Measurements from ENCODE around the gene TECPR1. TPM values are rescaled to one million over a fixed set of nuclear protein-coding genes. Genes with fewer than 3 reads are reported as not detected.

TECPR1 gene, protein sequence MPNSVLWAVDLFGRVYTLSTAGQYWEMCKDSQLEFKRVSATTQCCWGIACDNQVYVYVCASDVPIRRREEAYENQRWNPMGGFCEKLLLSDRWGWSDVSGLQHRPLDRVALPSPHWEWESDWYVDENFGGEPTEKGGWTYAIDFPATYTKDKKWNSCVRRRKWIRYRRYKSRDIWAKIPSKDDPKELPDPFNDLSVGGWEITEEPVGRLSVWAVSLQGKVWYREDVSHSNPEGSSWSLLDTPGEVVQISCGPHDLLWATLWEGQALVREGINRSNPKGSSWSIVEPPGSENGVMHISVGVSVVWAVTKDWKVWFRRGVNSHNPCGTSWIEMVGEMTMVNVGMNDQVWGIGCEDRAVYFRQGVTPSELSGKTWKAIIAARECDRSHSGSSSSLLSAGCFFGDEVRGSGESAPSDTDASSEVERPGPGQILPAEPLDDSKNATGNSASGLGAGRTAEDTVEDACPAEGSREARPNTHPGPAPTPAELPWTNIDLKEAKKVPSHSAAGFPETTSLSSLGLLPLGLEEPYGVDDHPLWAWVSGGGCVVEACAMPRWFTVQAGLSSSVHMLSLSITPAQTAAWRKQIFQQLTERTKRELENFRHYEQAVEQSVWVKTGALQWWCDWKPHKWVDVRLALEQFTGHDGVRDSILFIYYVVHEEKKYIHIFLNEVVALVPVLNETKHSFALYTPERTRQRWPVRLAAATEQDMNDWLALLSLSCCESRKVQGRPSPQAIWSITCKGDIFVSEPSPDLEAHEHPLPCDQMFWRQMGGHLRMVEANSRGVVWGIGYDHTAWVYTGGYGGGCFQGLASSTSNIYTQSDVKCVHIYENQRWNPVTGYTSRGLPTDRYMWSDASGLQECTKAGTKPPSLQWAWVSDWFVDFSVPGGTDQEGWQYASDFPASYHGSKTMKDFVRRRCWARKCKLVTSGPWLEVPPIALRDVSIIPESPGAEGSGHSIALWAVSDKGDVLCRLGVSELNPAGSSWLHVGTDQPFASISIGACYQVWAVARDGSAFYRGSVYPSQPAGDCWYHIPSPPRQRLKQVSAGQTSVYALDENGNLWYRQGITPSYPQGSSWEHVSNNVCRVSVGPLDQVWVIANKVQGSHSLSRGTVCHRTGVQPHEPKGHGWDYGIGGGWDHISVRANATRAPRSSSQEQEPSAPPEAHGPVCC
- 13.6 and 53.5 TPM in 2 replicates for total RNA-seq (2014; rRNA removed; shearing (Covaris generic))

DNA sequence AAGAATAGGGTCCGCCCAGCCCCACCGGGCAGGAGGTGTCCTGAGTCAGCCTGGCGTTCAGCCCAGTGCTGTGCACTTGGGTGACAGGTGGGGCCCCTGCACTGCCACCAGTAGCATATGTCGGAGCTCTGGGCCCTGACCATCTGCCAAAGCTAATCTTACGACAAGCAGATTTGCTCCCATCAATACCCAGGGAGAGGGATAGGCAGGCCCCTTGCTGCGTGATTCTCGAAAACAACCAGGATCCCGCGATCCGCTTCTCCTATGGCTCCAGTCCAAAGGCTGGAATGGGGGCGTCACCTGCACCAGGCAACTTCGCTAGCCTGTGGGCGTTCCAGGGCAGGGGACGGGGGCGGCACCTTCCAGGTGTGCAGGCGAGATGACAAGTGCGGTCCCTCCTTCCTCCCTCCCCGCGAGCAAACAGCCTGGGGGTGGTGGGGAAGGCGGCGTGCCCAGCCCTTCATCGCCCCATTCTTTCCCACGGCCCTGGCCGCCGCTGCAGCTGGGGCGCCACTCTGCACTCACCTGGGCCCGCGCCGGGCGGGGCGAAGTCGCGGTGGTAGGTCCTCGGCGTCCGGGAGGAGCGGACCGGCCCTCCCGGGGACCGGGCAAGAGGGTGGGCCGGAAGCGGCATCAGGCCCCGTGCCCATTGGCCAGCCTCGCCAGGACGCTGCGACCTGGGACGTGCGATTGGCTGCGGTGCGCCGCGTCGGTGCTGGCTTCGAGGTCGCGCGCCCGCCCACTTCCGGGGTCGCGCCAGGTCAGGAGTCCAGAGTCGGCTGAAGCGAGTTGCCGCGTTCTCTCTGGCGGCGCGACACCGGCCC, at the start of gene TECPR1:
TECPR1 (minus strand) TSS at position 632 of the 824 bp plus-strand sequence. CDS start 6,086 bp downstream, outside the sequence.
- DNase-seq (ENCODE audit: low spot score) = peak; percentile 92
- in situ Hi-C loops (cut with HindIII; ENCODE audit: low sequenced_read_pairs) = no loop called here

DNA sequence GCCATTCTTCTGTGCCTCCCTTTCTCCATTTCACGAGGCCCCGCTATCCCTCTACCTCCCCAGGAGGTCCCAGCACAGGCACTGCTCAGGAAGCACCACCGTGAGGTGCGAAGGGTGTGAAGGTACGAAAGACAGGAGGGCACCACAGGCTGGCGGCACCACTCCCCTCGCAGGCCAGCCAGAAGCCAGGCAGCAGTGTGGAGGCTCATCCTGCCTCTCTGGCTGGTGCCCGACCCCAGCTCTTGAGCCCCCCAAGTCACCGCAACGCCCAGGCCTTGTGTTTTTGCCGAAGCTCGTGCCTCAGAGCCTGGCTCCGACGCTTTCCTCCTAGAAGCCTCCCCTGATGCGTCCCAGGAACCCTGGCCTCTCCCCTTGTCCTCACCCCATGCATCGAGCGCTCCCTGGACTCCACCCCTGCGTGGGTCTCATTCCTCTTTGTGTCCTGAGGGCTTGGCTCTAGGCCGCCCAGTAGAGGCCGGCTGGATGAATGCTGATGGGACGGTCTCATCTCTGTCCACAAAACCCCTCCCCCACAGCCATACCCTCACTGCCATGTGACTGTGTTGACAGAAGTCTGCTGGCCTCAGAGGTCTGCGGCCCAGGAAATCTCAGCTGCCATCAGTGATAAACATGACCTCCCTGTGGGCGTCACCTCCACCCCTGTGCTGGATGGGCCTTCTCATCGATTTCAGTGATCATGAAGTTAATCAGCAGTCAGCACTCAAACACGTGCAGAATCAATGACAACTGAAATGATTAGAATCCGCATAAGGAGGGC, 48.8 kb upstream of the TECPR1 start:
- no peak for DNase-seq (ENCODE audit: low spot score)
- in situ Hi-C loops (cut with HindIII; ENCODE audit: low sequenced_read_pairs) = no loop called here

DNA sequence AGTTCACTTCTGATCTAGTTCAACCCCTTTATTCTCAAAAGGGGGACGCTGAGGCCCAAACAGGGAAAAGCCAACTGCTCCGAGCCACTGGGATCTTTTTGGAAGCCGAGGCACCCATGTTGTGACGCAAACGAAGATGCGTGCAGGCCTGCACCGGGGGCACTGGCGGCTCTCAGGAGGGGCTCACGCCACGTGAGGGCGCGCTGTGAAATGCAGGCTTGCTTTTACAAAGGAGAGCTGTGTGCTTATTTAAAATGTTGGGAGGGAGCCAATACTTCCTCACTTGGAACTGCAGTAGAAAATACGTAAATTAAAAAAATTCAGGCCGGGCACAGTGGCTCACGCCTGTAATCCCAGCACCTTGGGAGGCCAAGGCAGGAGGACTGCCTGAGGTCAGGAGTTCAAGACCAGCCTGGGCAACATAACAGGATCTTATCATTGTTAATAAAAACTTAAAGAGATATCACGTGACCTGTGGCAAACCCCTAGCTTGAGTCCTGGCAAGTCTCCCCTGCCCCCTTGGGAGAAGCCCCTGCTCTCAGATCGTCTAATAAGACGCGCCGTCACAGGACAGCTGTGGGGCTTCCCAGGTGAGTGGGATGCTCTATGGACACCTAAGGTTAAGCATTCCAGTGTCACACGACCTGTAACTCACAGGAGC, 45.7 kb upstream of the TECPR1 start:
- in situ Hi-C loops (cut with HindIII; ENCODE audit: low sequenced_read_pairs) = no loop called here
- no peak for DNase-seq (ENCODE audit: low spot score)

DNA sequence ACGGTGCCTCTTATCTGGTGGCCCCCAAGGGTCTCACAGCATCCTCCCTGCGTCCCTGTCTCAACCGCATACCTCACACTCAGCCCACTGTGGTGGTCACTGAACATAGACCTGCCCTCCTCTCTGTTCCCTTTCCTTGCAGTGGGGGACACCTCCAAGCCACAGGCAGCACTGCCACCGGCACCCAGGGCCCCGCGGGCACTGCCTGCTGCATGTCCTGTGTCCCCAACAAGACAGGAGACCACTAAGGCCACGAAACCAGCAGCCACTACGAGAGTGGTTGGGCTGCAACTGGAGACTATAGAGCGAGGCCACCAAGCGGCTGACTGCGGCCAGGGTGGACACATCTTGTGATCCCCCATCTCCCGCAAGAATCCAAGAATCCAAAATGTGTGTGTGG, 44.8 kb upstream of the TECPR1 start:
- in situ Hi-C loops (cut with HindIII; ENCODE audit: low sequenced_read_pairs) = no loop called here
- DNase-seq (ENCODE audit: low spot score) = no peak

DNA sequence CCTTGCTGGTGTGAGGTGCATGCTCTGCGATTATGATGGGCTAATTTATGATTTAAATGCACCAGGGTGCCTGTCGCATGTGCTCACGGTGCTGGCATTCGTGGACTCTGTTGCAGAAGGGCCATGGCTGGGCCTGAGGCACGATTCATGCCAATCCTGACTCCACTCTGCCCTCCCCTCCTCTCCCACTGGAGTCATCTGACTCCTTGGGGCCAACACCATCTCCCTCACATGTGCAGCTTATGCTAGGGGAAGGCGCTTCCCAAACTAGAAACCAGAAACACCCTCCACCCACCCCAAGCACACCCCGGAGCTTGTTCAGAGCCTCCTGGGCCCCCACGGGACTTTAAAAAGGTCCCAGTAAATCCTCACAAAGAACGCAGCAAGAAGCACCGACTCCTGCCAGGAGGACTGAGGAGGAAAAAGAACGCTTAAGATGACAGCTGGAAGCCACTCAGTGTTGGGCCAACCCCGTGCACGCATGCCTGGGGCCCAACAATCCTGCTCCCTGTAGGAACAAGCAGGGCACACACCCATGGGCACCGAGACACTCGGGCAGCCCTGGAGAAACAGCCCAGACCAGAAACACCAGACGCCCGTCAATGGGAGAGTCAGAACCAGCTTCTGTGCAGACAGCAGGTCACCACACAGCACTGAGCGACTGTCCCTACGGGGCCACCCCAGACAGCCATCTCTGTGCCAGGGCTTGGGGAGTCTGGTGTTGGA, 43.6 kb upstream of the TECPR1 start:
- no peak for DNase-seq (ENCODE audit: low spot score)
- in situ Hi-C loops (cut with HindIII; ENCODE audit: low sequenced_read_pairs) = no loop called here

DNA sequence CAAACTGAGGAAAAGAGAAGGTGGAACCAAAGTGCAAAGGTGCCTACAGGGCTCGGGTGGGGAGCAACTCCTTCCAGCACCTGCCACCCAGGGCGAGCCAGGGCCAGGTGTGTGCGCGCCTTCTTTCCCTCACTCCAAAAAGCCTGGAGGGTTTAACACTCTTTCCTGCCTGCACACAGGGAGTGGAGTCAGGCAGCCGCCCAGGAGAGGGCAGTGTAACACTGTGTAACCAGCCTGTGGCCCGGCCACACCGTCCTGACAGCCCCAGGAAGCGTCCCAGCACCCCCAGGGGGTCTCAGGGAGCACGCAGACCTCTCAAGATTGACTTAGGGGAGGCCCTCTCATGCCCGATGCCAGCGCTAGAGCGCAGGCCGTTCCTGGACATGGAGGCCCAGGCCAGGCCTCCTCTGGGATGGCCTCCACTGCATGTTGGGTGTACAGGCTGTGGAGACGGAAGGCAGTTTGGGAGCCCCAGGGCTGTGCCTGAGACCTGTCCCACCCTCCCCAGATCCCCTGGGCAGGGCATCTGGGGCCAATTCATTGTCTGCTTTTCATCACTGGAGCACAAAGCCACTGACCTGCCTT, 42.9 kb upstream of the TECPR1 start:
- peak; percentile 43 for DNase-seq (ENCODE audit: low spot score)
- in situ Hi-C loops (cut with HindIII; ENCODE audit: low sequenced_read_pairs) = loop anchor here (5.0 kb wide), 1 partner anchor 107 kb away; the partner anchor contains the start of gene BAIAP2L1

DNA sequence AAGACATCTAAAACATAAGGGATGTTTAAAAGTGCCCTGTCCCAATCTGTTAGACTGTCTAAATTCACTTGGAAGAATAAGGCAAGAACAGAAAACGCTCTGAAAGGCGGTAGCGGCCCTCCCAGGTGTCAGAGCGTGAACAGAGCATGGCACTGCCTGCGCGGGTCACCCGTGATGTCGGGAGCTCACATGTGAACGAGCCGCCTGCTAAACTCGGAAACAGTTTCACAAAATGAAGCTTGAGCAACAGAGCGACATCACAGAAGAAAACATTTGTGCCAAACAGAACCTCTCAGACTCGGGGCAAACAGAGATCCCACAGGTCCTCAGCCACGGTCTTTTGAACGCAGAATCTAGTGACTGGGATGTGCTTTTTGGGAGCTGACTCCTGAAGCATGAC, 42.3 kb upstream of the TECPR1 start:
- DNase-seq (ENCODE audit: low spot score) = no peak
- in situ Hi-C loops (cut with HindIII; ENCODE audit: low sequenced_read_pairs) = loop anchor here (5.0 kb wide), 1 partner anchor 108 kb away; the partner anchor contains the start of gene BAIAP2L1

DNA sequence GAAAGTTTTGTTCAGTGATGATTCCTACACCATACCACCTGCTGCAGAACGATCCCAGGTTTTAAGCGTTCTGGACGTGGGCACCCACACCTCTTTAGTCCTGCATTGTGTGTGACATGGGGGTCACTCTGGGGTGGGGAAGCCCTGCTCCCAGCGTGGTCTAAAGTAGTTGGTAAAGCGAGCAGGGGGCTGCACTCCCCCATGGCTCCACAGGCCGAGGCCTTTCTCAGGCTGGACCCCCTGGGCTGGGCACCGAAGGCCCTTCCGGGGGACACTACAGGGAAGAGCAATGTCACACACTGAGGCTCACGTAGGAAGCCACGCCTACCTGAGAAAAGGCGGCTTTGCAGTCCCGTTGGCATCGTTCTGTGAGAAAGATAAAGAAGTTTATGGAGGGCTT, 41.7 kb upstream of the TECPR1 start:
- no peak for DNase-seq (ENCODE audit: low spot score)
- in situ Hi-C loops (cut with HindIII; ENCODE audit: low sequenced_read_pairs) = loop anchor here (5.0 kb wide), 1 partner anchor 109 kb away; the partner anchor contains the start of gene BAIAP2L1

DNA sequence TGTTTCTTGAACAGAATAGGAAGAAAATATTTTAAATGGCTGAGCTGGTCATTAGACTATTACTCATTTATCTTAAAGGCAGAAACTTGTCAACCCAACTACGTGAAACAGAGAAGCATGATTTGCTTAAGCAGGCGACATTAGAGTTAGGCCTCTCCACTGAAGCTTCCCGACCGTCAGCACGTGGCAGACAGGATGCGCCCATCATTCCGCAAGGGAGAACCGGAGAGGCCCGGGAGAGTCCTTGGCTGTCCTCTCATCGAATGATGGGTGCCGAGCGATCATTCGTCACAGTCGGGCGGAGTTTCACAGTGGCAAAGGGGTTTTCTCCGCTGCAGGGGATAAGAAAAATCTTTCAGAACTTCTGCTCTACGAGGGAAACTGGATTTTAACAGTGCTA, 41.2 kb upstream of the TECPR1 start:
- in situ Hi-C loops (cut with HindIII; ENCODE audit: low sequenced_read_pairs) = loop anchor here (5.0 kb wide), 1 partner anchor 109 kb away; the partner anchor contains the start of gene BAIAP2L1
- no peak for DNase-seq (ENCODE audit: low spot score)

DNA sequence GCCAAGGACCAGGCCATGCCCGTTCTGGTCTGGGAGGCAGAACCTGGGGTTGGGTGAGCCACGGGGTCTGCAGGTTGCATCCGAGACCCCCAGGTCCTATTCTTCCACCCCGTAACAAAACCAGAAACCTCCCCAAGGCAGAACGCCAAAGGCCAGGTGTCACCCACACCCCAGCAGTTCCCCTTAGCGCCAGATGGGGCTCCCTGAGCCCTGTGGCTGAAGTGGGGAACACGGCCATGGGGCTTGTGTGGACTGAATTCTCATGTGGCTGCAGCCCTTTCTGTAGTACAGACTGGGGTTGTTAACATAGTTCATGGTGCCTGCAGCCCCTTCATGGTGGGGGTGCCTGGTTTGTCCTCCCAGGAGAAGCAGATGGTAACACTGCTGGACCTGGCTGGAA, 39.7 kb upstream of the TECPR1 start:
- in situ Hi-C loops (cut with HindIII; ENCODE audit: low sequenced_read_pairs) = loop anchor here (5.0 kb wide), 1 partner anchor 111 kb away; the partner anchor contains the start of gene BAIAP2L1
- DNase-seq (ENCODE audit: low spot score) = no peak

DNA sequence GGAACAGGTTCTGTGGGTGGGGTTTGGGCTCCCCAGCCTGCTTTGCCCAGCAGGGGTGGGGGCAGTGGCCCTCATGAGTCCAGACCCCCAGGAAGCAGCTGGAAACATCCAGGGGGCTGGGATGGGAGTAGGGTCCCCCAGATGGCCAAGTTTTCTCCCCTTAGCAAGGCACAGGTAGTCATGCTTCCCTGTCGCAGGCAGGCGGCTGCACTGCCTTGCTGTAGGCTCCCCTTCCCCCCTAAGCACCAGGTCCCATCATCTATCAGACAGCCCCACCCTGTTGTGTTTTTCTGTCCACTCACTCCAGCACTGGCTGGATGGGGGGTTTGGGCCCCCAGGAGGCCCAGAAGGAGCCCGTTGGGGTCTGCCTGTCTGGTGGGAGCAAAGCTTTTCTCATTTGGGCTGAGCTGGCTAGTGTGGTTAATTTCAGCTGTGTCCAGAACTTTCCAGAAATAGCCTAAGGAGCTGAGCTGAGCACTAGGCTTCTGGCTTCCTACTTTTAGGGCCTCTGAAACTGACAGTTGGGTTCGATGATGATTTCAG, 37.4 kb upstream of the TECPR1 start:
- in situ Hi-C loops (cut with HindIII; ENCODE audit: low sequenced_read_pairs) = no loop called here
- no peak for DNase-seq (ENCODE audit: low spot score)

DNA sequence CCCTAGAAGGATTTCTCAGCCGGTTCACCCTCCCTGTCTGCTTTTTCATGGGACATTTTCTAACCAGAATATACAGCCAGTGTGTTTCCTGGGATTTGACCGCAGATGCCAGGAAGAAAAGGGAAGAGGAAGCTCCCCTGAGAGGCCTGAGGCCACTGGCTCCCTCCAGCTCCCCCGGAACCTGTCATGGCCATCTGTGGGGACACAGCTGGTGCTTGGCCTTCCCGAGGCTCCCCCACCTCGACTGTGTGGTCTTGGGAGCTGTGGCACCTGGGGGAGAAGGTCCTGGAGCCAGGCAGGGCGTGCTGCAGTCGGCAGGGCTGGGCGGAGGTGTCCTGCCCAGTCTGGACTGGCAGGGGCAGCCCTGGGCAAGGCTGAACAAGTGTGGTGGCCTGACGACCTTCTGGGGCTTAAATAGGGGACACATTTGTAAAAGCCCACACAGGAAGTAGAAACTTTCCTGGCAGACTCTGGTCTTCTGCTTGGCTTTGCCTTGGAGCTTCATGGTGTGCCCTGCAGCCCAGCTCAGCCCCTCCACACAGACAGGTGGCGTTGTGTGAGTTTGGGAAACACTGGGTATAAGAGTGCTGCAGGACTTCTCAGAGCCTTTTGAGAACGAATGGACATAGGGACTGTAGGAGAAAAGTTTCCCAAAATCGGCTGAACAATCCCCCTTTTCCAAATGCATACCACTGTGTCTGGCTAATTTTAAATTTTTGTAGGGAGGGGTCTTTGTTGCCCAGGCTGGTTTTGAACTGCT, 36.2 kb upstream of the TECPR1 start:
- in situ Hi-C loops (cut with HindIII; ENCODE audit: low sequenced_read_pairs) = no loop called here
- no peak for DNase-seq (ENCODE audit: low spot score)

DNA sequence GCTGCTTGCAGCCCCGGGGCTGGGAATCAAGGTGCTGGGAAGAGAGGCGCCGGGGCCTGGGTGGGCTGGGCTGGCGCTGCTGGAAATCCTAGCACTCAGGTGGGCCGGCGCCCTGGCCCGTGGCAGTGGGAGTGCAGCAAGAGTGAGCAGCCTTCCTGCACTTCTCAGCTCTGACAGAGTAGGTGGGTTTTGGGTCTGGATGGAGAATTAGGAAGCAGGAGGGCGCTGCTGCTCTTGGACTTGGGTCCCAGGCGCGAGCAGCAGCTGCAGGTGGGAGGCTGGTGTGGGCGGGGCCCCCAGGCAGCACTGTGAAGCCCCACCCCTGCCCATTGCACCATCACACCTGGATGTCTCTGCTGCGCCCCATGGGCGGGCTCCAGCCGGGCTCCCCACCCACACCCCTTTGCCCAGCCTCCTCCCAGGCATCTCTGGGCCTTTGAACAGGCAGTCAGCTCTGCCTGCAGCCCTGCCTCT, 35.5 kb upstream of the TECPR1 start:
- in situ Hi-C loops (cut with HindIII; ENCODE audit: low sequenced_read_pairs) = no loop called here
- no peak for DNase-seq (ENCODE audit: low spot score)

DNA sequence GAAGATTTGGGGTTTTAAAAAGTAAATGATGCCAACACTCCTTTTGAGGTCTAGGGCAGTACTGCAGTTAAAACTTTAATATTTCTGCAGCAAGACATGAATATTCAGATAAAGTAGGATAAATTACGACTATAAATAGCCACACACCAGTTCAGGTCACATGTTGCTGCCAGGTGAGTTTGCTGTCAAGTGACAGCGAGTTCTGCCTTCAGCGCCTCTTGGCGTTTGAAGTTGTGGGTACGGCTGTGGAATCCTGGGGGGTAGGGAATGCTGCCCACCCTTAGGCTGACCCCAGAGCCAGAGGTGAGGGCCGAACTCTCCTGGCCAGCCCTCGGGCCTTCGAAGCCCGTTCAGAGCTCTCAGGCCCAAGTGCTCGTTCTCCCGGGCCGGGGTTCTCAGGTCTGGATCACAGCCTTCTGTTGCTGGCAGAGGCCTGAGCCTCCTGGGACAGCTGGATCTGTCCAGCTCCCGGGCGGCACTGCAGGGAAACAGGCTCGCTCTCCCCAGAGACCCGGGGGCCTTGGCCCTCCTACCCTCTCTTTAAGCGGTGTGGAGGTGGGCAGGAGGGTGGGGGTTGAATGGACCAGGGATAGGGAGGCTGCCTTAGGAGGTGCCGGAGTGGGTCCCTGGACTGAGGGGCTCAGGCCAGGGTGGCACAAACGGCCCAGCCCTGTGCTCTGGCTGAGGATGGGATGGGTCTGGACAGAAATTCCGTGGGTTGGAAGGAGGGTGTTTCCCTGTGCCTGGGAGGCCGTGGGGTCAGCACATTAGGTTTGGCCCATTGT, 34.9 kb upstream of the TECPR1 start:
- DNase-seq (ENCODE audit: low spot score) = no peak
- in situ Hi-C loops (cut with HindIII; ENCODE audit: low sequenced_read_pairs) = no loop called here
